IMR-90 (cell line): Measurements from ENCODE around the gene MLIP.

Experiments
- BHLHE40 ChIP-seq: fragments of 150-350 bp; IDR thresholded peaks from 2 replicates; pipeline ENCODE4 v1.6.1; 2016; ENCODE audit warnings: mild to moderate bottlenecking, low read depth, low read length
- CHD1 ChIP-seq: IDR thresholded peaks from 2 replicates; pipeline ENCODE4 v1.6.1; 2012; ENCODE audit warnings: low read depth, low read length, improper control_type of control experiment
- CTCF ChIP-seq: conservative IDR thresholded peaks from 2 replicates; pipeline ENCODE4 v1.5.1; 2012; ENCODE audit warnings: mild to moderate bottlenecking, low read depth, low read length, improper control_type of control experiment
- FOS ChIP-seq: fragments of 150-350 bp; IDR thresholded peaks from 2 replicates; pipeline ENCODE4 v1.6.1; 2016; ENCODE audit warnings: low read depth, low read length
- MAFK ChIP-seq: IDR thresholded peaks from 2 replicates; pipeline ENCODE4 v1.6.1; 2012; ENCODE audit warnings: low read depth, low read length, improper control_type of control experiment
- MAZ ChIP-seq: IDR thresholded peaks from 2 replicates; pipeline ENCODE4 v1.6.1; 2012; ENCODE audit warnings: low read depth, mild to moderate bottlenecking, low read length, improper control_type of control experiment, moderate library complexity, borderline replicate concordance
- NFE2L2 ChIP-seq: fragments of 150-350 bp; IDR thresholded peaks from 2 replicates; pipeline ENCODE4 v1.6.1; 2016; ENCODE audit warnings: low read depth, mild to moderate bottlenecking, low read length
- POLR2A ChIP-seq: IDR thresholded peaks from 2 replicates; pipeline ENCODE4 v1.6.1; 2012; ENCODE audit warnings: mild to moderate bottlenecking, low read depth, low read length
- RAD21 ChIP-seq: IDR thresholded peaks from 2 replicates; pipeline ENCODE4 v1.6.1; 2012; ENCODE audit warnings: low read length, improper control_type of control experiment
- RCOR1 ChIP-seq: IDR thresholded peaks from 2 replicates; pipeline ENCODE4 v1.6.1; 2012; ENCODE audit warnings: mild to moderate bottlenecking, low read length, improper control_type of control experiment; ENCODE audit not compliant: insufficient replicate concordance
- SMC3 ChIP-seq: fragments of 150-350 bp; IDR thresholded peaks from 2 replicates; pipeline ENCODE4 v1.6.1; 2016; ENCODE audit warnings: low read depth, mild to moderate bottlenecking, antibody characterized with exemption, low read length, moderate library complexity
- USF2 ChIP-seq: fragments of 150-350 bp; IDR thresholded peaks from 2 replicates; pipeline ENCODE4 v1.6.1; 2017; ENCODE audit warnings: mild to moderate bottlenecking, antibody characterized with exemption, low read length, low read depth

DNA sequence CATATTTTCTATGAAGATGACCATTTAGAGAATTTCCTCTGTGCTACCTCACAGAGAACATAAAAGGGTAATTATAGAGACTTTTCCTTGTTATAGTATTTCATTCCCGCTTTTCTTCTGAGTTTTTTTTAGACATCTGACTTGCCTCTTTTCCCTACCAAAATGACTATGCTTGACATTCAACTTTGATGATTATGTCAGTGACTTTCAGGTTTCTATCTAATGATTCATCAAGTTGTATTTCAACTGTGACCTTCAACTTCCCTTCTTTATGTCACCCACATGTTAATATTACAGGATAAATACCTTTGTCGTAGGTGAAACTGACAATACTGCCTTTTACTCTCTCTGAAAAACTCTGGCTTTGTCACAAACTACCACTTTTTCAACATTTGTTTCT, 95.3 kb downstream of the MLIP start:
- TF ChIP-seq CTCF (no peak), BHLHE40 (no peak), RAD21 (no peak), CHD1 (no peak), MAZ (no peak), POLR2A (no peak), SMC3 (no peak), MAFK (no peak), USF2 (no peak), NFE2L2 (no peak), FOS (no peak), RCOR1 (no peak)
